ENCODE measurements around the gene TNPO2. TPM values are rescaled to one million over a fixed set of nuclear protein-coding genes. Genes with fewer than 3 reads are reported as not detected.
"Not testable (repeated sequence)": the region's sequence is repeated elsewhere in the genome, so short reads cannot be mapped to it uniquely, and the experiment has no call there.

Gene TNPO2
- total RNA-seq, 1 donor from 2014 or later: 109 TPM

GRCh38 chr19:12730064-12730463 is 6.3 kb upstream of the TNPO2 start:
- Mint-ChIP-seq H3K4me1 (ENCODE audit: low read depth) (peaks cover 13% of the 10 kb centered on the region), H3K27me3 (ENCODE audit: low read depth) (no peaks in the 10 kb centered on the region), H3K4me3 (ENCODE audit: low read depth) (no peak overlapping the region), H3K27ac (no peak overlapping the region), H3K9me3 (no peaks in the 10 kb centered on the region), H3K36me3 (ENCODE audit: low read depth) (peaks cover 63% of the 10 kb centered on the region)
- DNase-seq (ENCODE audit: low spot score): no peak
- intact Hi-C loops (cut with micrococcal nuclease): loop anchor here (5.0 kb wide), 1 partner anchor 62 kb away; the partner anchor contains the start of gene JUNB

- peaks cover 59% of the 10 kb centered on the region for H3K36me3 Mint-ChIP-seq (ENCODE audit: low read depth)
Measured at GRCh38 chr19:12727745-12728433, 4.2 kb upstream of the TNPO2 start.

GRCh38 chr19:12726988-12727316 is 3.2 kb upstream of the TNPO2 start:
- peaks cover 8% of the 10 kb centered on the region for H3K4me1 Mint-ChIP-seq (ENCODE audit: low read depth)

More at GRCh38 chr19:12727745-12728433, 4.2 kb upstream of the TNPO2 start:
- intact Hi-C loops (cut with micrococcal nuclease): no loop called here
- H3K27ac Mint-ChIP-seq: no peak overlapping the region
- H3K27me3 Mint-ChIP-seq (ENCODE audit: low read depth): no peaks in the 10 kb centered on the region
- H3K4me1 Mint-ChIP-seq (ENCODE audit: low read depth): peaks cover 12% of the 10 kb centered on the region
- no peak overlapping the region for H3K4me3 Mint-ChIP-seq (ENCODE audit: low read depth)
- H3K9me3 Mint-ChIP-seq: no peaks in the 10 kb centered on the region
- no peak for DNase-seq (ENCODE audit: low spot score)

GRCh38 chr19:12725612-12726011 is 1.9 kb upstream of the TNPO2 start:
- not testable (repeated sequence) for DNase-seq (ENCODE audit: low spot score)
- peaks cover 60% of the 10 kb centered on the region for H3K36me3 Mint-ChIP-seq (ENCODE audit: low read depth)

More at GRCh38 chr19:12726988-12727316, 3.2 kb upstream of the TNPO2 start:
- Mint-ChIP-seq H3K36me3 (ENCODE audit: low read depth) (peaks cover 60% of the 10 kb centered on the region), H3K27ac (peak overlapping the region; percentile 19), H3K9me3 (no peaks in the 10 kb centered on the region), H3K4me3 (ENCODE audit: low read depth) (no peak overlapping the region), H3K27me3 (ENCODE audit: low read depth) (no peaks in the 10 kb centered on the region)
- DNase-seq (ENCODE audit: low spot score): no peak
- intact Hi-C loops (cut with micrococcal nuclease): no loop called here

GRCh38 chr19:12723381-12723640 is 421 bp downstream of the TNPO2 start:
- H3K9me3 Mint-ChIP-seq: no peaks in the 10 kb centered on the region
- intact Hi-C loops (cut with micrococcal nuclease): loop anchor here (1.0 to 5.0 kb wide), 3 partner anchors 10 to 1631 kb away; partner anchors contain the start of genes ZNF490 and ZNF791
- peak overlapping the region; percentile 92 for H3K4me3 Mint-ChIP-seq (ENCODE audit: low read depth)
- H3K27me3 Mint-ChIP-seq (ENCODE audit: low read depth): no peaks in the 10 kb centered on the region
- peaks cover 17% of the 10 kb centered on the region for H3K4me1 Mint-ChIP-seq (ENCODE audit: low read depth)
- peaks cover 56% of the 10 kb centered on the region for H3K36me3 Mint-ChIP-seq (ENCODE audit: low read depth)
- H3K27ac Mint-ChIP-seq: peak overlapping the region; percentile 90
- no peak for DNase-seq (ENCODE audit: low spot score)

More at GRCh38 chr19:12725612-12726011, 1.9 kb upstream of the TNPO2 start:
- H3K9me3 Mint-ChIP-seq; intact Hi-C loops (cut with micrococcal nuclease); H3K27ac Mint-ChIP-seq; H3K27me3 Mint-ChIP-seq (ENCODE audit: low read depth): not testable (repeated sequence)
- Mint-ChIP-seq H3K4me1 (ENCODE audit: low read depth) (peaks cover 16% of the 10 kb centered on the region), H3K4me3 (ENCODE audit: low read depth) (peak overlapping the region; percentile 17)

GRCh38 chr19:12722566-12723380 is 959 bp downstream of the TNPO2 start:
- Mint-ChIP-seq H3K27me3 (ENCODE audit: low read depth) (no peaks in the 10 kb centered on the region), H3K4me3 (ENCODE audit: low read depth) (peak overlapping the region; percentile 92), H3K9me3 (no peaks in the 10 kb centered on the region), H3K4me1 (ENCODE audit: low read depth) (peaks cover 17% of the 10 kb centered on the region), H3K36me3 (ENCODE audit: low read depth) (peaks cover 52% of the 10 kb centered on the region), H3K27ac (peak overlapping the region; percentile 90)
- DNase-seq (ENCODE audit: low spot score): peak; percentile 92
- intact Hi-C loops (cut with micrococcal nuclease): loop anchor here (1.0 to 5.0 kb wide), 4 partner anchors 11 to 1630 kb away; partner anchors contain the start of genes DHPS, ZNF490 and ZNF791

GRCh38 chr19:12721656-12722565 is 1.8 kb downstream of the TNPO2 start:
- intact Hi-C loops (cut with micrococcal nuclease): loop anchor here (1.0 to 5.0 kb wide), 3 partner anchors 41 to 1630 kb away; partner anchors contain the start of genes DHPS, ZNF490 and ZNF791
- H3K4me3 Mint-ChIP-seq (ENCODE audit: low read depth): peak overlapping the region; percentile 93
- H3K27ac Mint-ChIP-seq: peak overlapping the region; percentile 88
- H3K9me3 Mint-ChIP-seq: no peaks in the 10 kb centered on the region
- H3K36me3 Mint-ChIP-seq (ENCODE audit: low read depth): peaks cover 49% of the 10 kb centered on the region
- peaks cover 17% of the 10 kb centered on the region for H3K4me1 Mint-ChIP-seq (ENCODE audit: low read depth)
- no peaks in the 10 kb centered on the region for H3K27me3 Mint-ChIP-seq (ENCODE audit: low read depth)
- peak; percentile 15 for DNase-seq (ENCODE audit: low spot score)

- Mint-ChIP-seq H3K27ac (peak overlapping the region; percentile 89), H3K36me3 (ENCODE audit: low read depth) (peaks cover 50% of the 10 kb centered on the region), H3K27me3 (ENCODE audit: low read depth) (no peaks in the 10 kb centered on the region), H3K4me1 (ENCODE audit: low read depth) (peaks cover 17% of the 10 kb centered on the region), H3K4me3 (ENCODE audit: low read depth) (peak overlapping the region; percentile 93), H3K9me3 (no peaks in the 10 kb centered on the region)
- no peak for DNase-seq (ENCODE audit: low spot score)
- intact Hi-C loops (cut with micrococcal nuclease): loop anchor here (5.0 kb wide), 2 partner anchors 109 to 1629 kb away; partner anchors contain the start of genes ZNF490 and ZNF791
Measured at GRCh38 chr19:12720851-12721655, 2.7 kb downstream of the TNPO2 start.

- intact Hi-C loops (cut with micrococcal nuclease): loop anchor here (5.0 kb wide), 2 partner anchors 108 to 1628 kb away; partner anchors contain the start of genes ZNF490 and ZNF791
- peak overlapping the region; percentile 84 for H3K4me3 Mint-ChIP-seq (ENCODE audit: low read depth)
- DNase-seq (ENCODE audit: low spot score): no peak
- no peaks in the 10 kb centered on the region for H3K9me3 Mint-ChIP-seq
- peaks cover 56% of the 10 kb centered on the region for H3K36me3 Mint-ChIP-seq (ENCODE audit: low read depth)
- peak overlapping the region; percentile 89 for H3K27ac Mint-ChIP-seq
- no peaks in the 10 kb centered on the region for H3K27me3 Mint-ChIP-seq (ENCODE audit: low read depth)
- peaks cover 17% of the 10 kb centered on the region for H3K4me1 Mint-ChIP-seq (ENCODE audit: low read depth)
Measured at GRCh38 chr19:12720296-12720695, 3.4 kb downstream of the TNPO2 start.

- Mint-ChIP-seq H3K27ac (no peak overlapping the region), H3K27me3 (ENCODE audit: low read depth) (no peaks in the 10 kb centered on the region), H3K4me1 (ENCODE audit: low read depth) (peaks cover 5% of the 10 kb centered on the region), H3K4me3 (ENCODE audit: low read depth) (no peak overlapping the region), H3K9me3 (no peaks in the 10 kb centered on the region), H3K36me3 (ENCODE audit: low read depth) (peaks cover 71% of the 10 kb centered on the region)
- no peak for DNase-seq (ENCODE audit: low spot score)
- intact Hi-C loops (cut with micrococcal nuclease): no loop called here
Measured at GRCh38 chr19:12715929-12716328, 7.8 kb downstream of the TNPO2 start.

GRCh38 chr19:12715102-12715501 is 8.6 kb downstream of the TNPO2 start:
- H3K27ac Mint-ChIP-seq: no peak overlapping the region
- H3K4me1 Mint-ChIP-seq (ENCODE audit: low read depth): no peaks in the 10 kb centered on the region
- DNase-seq (ENCODE audit: low spot score): no peak
- H3K27me3 Mint-ChIP-seq (ENCODE audit: low read depth): no peaks in the 10 kb centered on the region
- intact Hi-C loops (cut with micrococcal nuclease): no loop called here
- H3K4me3 Mint-ChIP-seq (ENCODE audit: low read depth): no peak overlapping the region
- H3K36me3 Mint-ChIP-seq (ENCODE audit: low read depth): peaks cover 73% of the 10 kb centered on the region
- H3K9me3 Mint-ChIP-seq: no peaks in the 10 kb centered on the region
